Measurements from ENCODE around the gene LGALS7B. TPM values are rescaled to one million over a fixed set of nuclear protein-coding genes. Genes with fewer than 3 reads are reported as not detected.
A peak's percentile ranks its signal among the peaks of the same experiment; 100 is the strongest.
"Not testable (repeated sequence)": the region's sequence is repeated elsewhere in the genome, so short reads cannot be mapped to it uniquely, and the experiment has no call there.

LGALS7B gene
- total RNA-seq, 2 experiments from 2014 or later = not detected

GRCh38 chr19:38812009-38812840 lies 23.2 kb downstream of the LGALS7B start:
- no peak overlapping the region for H3K27ac Mint-ChIP-seq
- no peak overlapping the region for H3K4me3 Mint-ChIP-seq
- DNase-seq (no peak), ATAC-seq (ENCODE audit: low read depth) (no peak)
- peaks cover 7% of the 10 kb centered on the region for H3K36me3 Mint-ChIP-seq
- H3K4me1 Mint-ChIP-seq = no peaks in the 10 kb centered on the region
- POLR2A ChIA-PET = interaction anchor here (0.6 to 2.8 kb wide), 3 partner anchors 9 to 20 kb away, joined by 3 to 7 read pairs (median 3); partner anchors contain the start of gene ECH1
- H3K9me3 Mint-ChIP-seq = no peaks in the 10 kb centered on the region
- no peaks in the 10 kb centered on the region for H3K27me3 Mint-ChIP-seq

DNA sequence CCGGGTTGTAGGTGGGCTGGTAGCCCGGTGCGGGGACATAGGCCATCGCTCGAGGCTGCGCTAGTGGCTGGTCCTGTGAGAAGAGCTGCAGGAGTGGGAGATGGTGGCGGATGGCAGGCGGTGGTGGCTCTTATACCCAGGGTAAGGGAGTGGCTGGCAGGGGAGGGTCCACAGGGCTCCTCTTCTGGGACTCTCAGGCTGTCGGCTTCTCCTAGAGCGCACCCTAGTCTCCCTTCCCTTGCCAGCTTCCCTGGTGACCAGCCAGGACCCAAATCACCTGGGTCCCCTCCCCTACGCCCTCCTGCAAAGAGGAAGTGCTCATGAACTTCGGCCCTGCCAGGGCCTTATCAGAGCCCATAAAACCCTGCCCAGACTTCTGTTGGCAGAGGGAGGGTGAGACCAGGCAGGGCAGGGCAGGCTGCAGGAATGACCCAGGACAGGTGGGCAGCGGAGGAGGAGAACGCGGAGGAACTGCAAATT lies 23.9 kb downstream of the LGALS7B start, which contains the start of gene LGALS4:
TSS of gene LGALS4 (minus strand) at position 105 of the 480 bp plus-strand sequence. CDS start at position 46, 59 bp downstream.
- DNase-seq (no peak), ATAC-seq (ENCODE audit: low read depth) (no peak)
- H3K4me1 Mint-ChIP-seq = no peaks in the 10 kb centered on the region
- no peaks in the 10 kb centered on the region for H3K27me3 Mint-ChIP-seq
- peaks cover 7% of the 10 kb centered on the region for H3K36me3 Mint-ChIP-seq
- H3K27ac Mint-ChIP-seq = no peak within 1 kb of the TSS
- no peak within 1 kb of the TSS for H3K4me3 Mint-ChIP-seq
- POLR2A ChIA-PET = interaction anchor here (0.6 to 2.8 kb wide), 2 partner anchors 10 to 19 kb away, joined by 3 to 7 read pairs; partner anchors contain the start of gene ECH1
- H3K9me3 Mint-ChIP-seq = no peaks in the 10 kb centered on the region

DNA sequence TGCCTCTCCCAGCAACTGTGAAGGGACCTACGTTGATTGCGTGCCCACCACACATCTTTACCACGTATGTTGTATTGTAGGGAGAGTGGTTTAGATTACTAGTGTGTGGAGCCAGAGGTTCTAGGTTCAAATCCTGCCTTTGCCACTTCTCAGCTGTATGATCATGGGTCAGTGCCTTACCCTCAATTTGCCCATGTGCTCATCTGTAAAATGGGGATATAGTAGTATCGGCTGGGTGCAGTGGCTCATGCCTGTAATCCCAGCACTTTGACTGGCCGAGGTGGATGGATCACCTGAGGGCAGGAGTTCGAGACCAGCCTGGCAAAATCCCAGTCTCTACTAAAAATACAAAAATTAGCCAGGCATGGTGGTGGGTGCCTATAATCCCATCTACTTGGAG lies 24.3 kb downstream of the LGALS7B start:
- Mint-ChIP-seq H3K36me3 (peaks cover 7% of the 10 kb centered on the region), H3K9me3 (no peaks in the 10 kb centered on the region), H3K27ac (no peak overlapping the region), H3K4me3 (no peak overlapping the region), H3K27me3 (no peaks in the 10 kb centered on the region), H3K4me1 (no peaks in the 10 kb centered on the region)
- DNase-seq = no peak
- POLR2A ChIA-PET = interaction anchor here (2.8 kb wide), 1 partner anchor 19 kb away, joined by 7 read pairs; the partner anchor contains the start of gene ECH1
- no peak for ATAC-seq (ENCODE audit: low read depth)

DNA sequence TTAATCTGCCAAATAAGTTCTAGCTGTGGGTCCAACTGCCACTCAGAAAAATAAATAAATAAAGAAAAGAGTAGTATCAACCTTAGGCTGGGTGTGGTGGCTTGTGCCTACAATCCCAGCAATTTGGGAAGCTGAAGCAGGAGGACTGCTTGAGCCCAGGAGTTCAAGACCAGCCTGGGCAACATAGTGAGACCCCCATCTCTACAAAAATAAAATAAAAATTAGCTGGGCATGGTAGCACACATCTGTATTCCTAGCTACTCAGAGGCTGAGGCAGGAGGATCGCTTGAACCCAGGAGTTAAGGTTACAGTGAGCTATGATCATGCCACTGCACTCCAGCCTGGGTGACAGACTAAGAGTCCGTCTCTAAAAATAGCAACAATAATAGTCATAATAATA lies 24.9 kb downstream of the LGALS7B start:
- DNase-seq; H3K27ac Mint-ChIP-seq; H3K4me3 Mint-ChIP-seq; POLR2A ChIA-PET; H3K9me3 Mint-ChIP-seq; H3K4me1 Mint-ChIP-seq; ATAC-seq (ENCODE audit: low read depth); H3K27me3 Mint-ChIP-seq; H3K36me3 Mint-ChIP-seq: not testable (repeated sequence)

GRCh38 chr19:38815059-38816001 lies 26.3 kb downstream of the LGALS7B start:
- Mint-ChIP-seq H3K4me1 (no peaks in the 10 kb centered on the region), H3K27me3 (no peaks in the 10 kb centered on the region), H3K4me3 (no peak overlapping the region), H3K36me3 (peaks cover 7% of the 10 kb centered on the region), H3K9me3 (no peaks in the 10 kb centered on the region), H3K27ac (no peak overlapping the region)
- ATAC-seq (ENCODE audit: low read depth) (no peak), DNase-seq (no peak)
- POLR2A ChIA-PET = no interaction called here

- Mint-ChIP-seq H3K9me3 (no peaks in the 10 kb centered on the region), H3K36me3 (peaks cover 8% of the 10 kb centered on the region), H3K27ac (no peak overlapping the region), H3K27me3 (no peaks in the 10 kb centered on the region), H3K4me1 (no peaks in the 10 kb centered on the region), H3K4me3 (no peak overlapping the region)
- POLR2A ChIA-PET = no interaction called here
- DNase-seq (no peak), ATAC-seq (ENCODE audit: low read depth) (no peak)
Observed at GRCh38 chr19:38816131-38816750, 27.2 kb downstream of the LGALS7B start.

DNA sequence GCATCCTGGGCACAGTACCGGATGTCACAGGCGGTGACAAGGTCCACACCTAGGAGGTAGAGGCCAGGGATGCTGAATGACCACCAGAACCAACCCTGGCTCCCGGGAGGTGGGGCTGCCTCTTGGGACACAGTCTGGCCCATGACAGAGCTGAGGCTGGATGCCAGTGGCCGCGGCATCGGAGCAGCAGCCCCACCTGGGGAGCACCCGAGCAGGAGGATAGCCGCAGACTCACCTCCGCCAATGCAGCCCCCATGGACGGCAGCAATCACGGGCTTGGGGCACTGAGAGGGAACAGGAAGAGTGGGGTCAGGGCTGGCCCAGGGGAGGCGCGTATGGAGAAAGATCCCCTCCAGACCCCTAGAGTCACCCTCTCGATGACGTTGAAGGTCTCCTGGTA lies 28.1 kb downstream of the LGALS7B start:
- H3K4me1 Mint-ChIP-seq = no peaks in the 10 kb centered on the region
- H3K9me3 Mint-ChIP-seq = no peaks in the 10 kb centered on the region
- no peaks in the 10 kb centered on the region for H3K27me3 Mint-ChIP-seq
- DNase-seq = no peak
- peaks cover 11% of the 10 kb centered on the region for H3K36me3 Mint-ChIP-seq
- H3K4me3 Mint-ChIP-seq = no peak overlapping the region
- ATAC-seq (ENCODE audit: low read depth) = no peak
- no peak overlapping the region for H3K27ac Mint-ChIP-seq
- POLR2A ChIA-PET = no interaction called here

GRCh38 chr19:38819231-38819920 lies 30.4 kb downstream of the LGALS7B start:
- Mint-ChIP-seq H3K9me3 (no peaks in the 10 kb centered on the region), H3K36me3 (peaks cover 33% of the 10 kb centered on the region), H3K27me3 (no peaks in the 10 kb centered on the region), H3K4me3 (no peak overlapping the region), H3K27ac (peak overlapping the region; percentile 31), H3K4me1 (no peaks in the 10 kb centered on the region)
- ATAC-seq (ENCODE audit: low read depth) (no peak), DNase-seq (no peak)
- POLR2A ChIA-PET = no interaction called here

DNA sequence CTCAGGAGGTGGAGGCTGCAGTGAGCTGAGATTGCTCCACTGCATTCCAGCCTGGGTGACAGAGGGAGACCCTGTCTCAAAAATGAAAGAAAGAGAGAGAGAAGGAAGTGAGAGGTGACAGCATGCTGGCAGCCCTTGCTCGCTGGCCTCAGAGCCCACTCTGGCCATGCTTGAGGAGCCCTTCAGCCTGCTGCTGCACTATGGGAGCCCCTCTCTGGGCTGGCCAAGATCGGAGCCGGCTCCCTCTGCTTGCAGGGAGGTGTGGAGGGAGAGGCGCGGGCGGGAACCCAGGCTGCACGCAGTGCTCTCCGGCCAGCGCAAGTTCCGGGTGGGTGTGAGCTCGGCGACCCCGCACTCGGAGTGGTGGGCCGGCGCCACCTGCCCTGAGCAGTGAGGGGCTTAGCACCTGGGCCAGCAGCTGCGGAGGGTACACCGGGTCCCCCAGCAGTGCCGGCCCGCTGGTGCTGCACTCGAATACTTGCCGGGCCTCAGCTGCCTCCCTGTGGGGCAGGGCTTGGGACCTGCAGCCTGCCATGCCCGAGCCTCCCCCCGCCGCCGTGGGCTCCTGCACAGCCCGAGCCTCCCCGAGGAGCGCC lies 32.3 kb downstream of the LGALS7B start:
- POLR2A ChIA-PET, H3K4me1 Mint-ChIP-seq: not testable (repeated sequence)

DNA sequence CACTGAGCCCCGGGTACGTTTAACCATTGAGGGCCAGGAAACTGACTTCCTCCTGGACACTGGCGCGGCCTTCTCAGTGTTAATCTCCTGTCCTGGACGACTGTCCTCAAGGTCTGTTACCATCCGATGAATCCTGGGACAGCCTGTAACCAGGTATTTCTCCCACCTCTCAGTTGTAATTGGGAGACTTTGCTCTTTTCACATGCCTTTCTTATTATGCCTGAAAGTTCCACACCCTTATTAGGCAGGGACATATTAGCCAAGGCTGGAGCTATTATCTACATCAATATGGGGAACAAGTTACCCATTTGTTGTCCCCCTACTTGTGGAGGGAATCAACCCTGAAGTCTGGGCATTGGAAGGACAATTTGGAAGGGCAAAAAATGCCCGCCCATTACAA lies 36.9 kb downstream of the LGALS7B start:
- not testable (repeated sequence) for H3K27ac Mint-ChIP-seq; H3K27me3 Mint-ChIP-seq; DNase-seq; ATAC-seq (ENCODE audit: low read depth); H3K9me3 Mint-ChIP-seq; H3K4me3 Mint-ChIP-seq
- POLR2A ChIA-PET = interaction anchor here (0.6 to 0.9 kb wide), 2 partner anchors 75 to 521 kb away, joined by 3 to 4 read pairs; no protein-coding TSS in a partner anchor
- H3K4me1 Mint-ChIP-seq = peaks cover 14% of the 10 kb centered on the region
- H3K36me3 Mint-ChIP-seq = peaks cover 51% of the 10 kb centered on the region

More for the DNA sequence above, 32.3 kb downstream of the LGALS7B start:
- H3K27ac Mint-ChIP-seq; H3K9me3 Mint-ChIP-seq; H3K4me3 Mint-ChIP-seq; H3K27me3 Mint-ChIP-seq; ATAC-seq (ENCODE audit: low read depth); DNase-seq: not testable (repeated sequence)
- peaks cover 37% of the 10 kb centered on the region for H3K36me3 Mint-ChIP-seq

- H3K4me3 Mint-ChIP-seq = no peak overlapping the region
- POLR2A ChIA-PET = interaction anchor here (0.6 to 0.9 kb wide), 2 partner anchors 74 to 522 kb away, joined by 3 to 4 read pairs; no protein-coding TSS in a partner anchor
- H3K9me3 Mint-ChIP-seq = no peaks in the 10 kb centered on the region
- DNase-seq (no peak), ATAC-seq (ENCODE audit: low read depth) (no peak)
- H3K36me3 Mint-ChIP-seq = peaks cover 52% of the 10 kb centered on the region
- H3K27ac Mint-ChIP-seq = peak overlapping the region; percentile 56
- H3K27me3 Mint-ChIP-seq = no peaks in the 10 kb centered on the region
- peaks cover 19% of the 10 kb centered on the region for H3K4me1 Mint-ChIP-seq
Observed at GRCh38 chr19:38826856-38827551, 38.0 kb downstream of the LGALS7B start.

DNA sequence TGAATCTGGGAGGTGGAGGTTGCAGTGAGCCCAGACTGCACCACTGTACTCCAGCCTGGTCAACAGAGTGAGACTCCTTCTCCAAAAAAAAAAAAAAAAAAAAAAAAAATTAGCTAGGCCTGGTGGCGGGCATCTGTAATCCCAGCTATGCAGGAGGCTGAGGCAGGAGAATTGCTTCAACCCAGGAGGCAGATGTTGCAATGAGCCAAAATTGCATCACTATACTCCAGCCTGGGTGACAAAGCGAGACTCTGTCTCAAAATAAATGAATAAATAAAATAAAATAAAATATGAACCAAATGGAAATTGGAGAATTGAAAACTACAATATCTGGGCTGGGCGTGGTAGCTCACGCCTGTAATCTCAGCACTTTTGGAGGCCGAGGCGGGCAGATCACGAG lies 40.2 kb downstream of the LGALS7B start:
- H3K36me3 Mint-ChIP-seq = peaks cover 30% of the 10 kb centered on the region
- H3K9me3 Mint-ChIP-seq; H3K27me3 Mint-ChIP-seq; H3K27ac Mint-ChIP-seq; POLR2A ChIA-PET; ATAC-seq (ENCODE audit: low read depth); H3K4me3 Mint-ChIP-seq; DNase-seq: not testable (repeated sequence)
- H3K4me1 Mint-ChIP-seq = peaks cover 27% of the 10 kb centered on the region

Data from activated naive CD8-positive, alpha-beta T cell treated with anti-CD3 and anti-CD28 coated beads, Interleukin-2, amount 10 ng/mL, durations not matched to agents 7 days and 5 days (primary cell).